Activated CD8-positive, alpha-beta memory T cell treated with anti-CD3 and anti-CD28 coated beads for 4 hours (primary cell): Measurements from ENCODE around the gene CGB2.

Experiments used
- DNase-seq, 2 donors: peaks; one replicate each; pipeline ENCODE4 v3.0.0-alpha.2; 2020; ENCODE audit warnings: low read depth in 2 of 2

The CGB2 gene

GRCh38 chr19:49031642-49032301 is at the start of gene CGB2:
CGB2 (plus strand) TSS chr19:49031890; CDS start chr19:49032096, 206 bp downstream.
- DNase-seq: peak; percentile 28 to 32

GRCh38 chr19:48982280-48982679 is 49.4 kb upstream of the CGB2 start:
- no peak for DNase-seq

DNA sequence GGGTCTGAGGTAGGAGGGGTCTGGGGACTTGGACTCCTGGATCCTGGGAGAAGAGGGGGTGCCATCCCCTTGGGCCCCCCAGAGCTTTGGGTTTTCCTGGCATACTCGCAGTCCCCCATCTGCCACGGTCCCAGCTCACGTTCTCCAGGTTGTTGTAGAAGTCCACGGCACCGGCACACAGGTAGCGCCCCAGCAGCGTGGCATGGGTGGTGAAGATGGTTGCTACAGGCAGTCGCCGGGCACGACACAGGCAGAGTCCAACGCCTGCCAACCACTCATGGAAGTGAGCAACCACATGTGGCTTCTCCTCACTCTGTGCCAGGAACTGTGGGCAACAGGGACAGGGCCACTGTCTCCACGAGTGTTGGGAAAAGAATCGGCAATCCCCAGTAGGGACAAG is 46.0 kb upstream of the CGB2 start:
- DNase-seq: no peak

- no peak for DNase-seq
Observed at GRCh38 chr19:48986211-48986610, 45.5 kb upstream of the CGB2 start.

GRCh38 chr19:48987323-48987722 is 44.4 kb upstream of the CGB2 start:
- DNase-seq: no peak

- no peak for DNase-seq
Observed at GRCh38 chr19:48988286-48988685, 43.4 kb upstream of the CGB2 start.

DNA sequence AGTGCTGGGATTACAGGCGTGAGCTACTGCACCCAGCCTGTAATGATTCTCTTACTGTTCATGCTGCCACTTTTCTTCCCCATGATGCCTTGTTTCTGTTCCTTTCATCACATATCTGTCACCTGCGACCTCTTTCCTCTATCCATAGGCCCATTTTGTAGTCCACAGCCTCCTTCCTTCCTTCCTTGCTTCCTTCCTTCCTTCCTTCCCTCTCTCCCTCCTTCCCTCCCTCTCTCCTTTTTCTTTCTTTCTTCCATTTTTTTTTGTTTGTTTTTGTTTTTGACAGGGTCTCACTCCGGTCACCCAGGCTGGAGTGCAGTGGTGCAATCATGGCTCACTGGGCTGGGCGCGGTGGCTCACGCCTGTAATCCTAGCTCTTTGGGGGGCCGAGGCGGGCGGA is 42.8 kb upstream of the CGB2 start:
- no peak for DNase-seq

DNA sequence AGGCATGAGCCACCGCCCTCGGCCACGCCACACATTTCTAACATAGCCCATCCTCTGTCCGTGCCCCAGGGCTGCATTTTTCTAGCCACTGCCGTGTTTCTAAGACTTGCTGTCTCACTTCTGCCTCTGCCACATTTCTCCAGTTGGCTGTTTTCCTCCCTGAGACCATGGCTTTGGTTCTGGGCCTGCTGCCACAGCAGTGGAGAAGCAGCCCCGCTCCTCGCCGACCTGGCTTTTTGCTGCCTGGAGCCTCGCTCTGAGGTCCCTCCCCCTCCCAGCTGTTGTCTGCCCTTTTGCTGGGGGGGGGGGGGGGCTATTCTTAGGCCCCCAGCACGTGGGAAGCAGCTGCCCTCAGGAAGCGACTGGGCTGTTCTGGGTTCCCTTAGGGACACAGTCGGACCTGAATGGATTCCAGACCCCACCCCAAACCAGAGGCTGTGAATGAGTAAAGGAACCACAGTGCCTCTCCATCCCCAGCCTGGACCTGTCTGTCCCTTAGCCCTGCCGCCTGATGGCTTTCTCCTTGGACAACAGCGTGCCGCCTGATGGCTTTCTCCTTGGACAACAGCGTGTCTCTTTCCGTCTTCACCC is 41.9 kb upstream of the CGB2 start:
- DNase-seq: no peak

GRCh38 chr19:48990400-48990799 is 41.3 kb upstream of the CGB2 start:
- DNase-seq: no peak

DNA sequence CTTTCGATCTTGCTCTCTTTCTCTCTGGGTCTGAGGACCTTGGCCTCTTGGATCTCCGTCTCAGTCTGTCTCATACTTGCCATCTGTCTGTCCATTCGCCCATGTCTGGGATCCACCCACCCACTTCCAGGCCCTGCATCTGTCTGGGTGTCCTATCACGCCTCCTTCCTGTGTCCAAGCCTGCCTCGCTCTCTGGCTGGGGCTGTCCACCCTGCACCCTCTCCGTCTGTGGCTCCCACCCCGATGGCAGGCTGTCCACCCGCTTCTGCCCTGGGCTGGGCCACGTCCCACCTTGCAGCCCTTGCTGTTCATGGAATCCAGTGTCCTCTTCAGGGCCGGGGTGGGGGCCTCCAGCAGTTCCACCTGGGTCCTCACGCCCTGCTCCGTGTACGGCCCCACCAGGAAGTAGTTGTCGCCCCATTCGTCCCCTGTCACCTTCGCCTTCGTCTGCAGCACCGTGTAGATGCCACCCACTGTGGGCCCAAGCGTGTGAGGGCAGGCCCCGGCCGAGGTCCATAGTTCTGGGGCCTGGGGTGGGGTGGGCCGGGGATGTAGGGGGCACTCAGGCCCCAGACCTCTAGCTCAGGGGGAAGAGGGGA is 40.6 kb upstream of the CGB2 start:
- DNase-seq: no peak

- no peak for DNase-seq
Observed at GRCh38 chr19:48991873-48992580, 39.7 kb upstream of the CGB2 start.

DNA sequence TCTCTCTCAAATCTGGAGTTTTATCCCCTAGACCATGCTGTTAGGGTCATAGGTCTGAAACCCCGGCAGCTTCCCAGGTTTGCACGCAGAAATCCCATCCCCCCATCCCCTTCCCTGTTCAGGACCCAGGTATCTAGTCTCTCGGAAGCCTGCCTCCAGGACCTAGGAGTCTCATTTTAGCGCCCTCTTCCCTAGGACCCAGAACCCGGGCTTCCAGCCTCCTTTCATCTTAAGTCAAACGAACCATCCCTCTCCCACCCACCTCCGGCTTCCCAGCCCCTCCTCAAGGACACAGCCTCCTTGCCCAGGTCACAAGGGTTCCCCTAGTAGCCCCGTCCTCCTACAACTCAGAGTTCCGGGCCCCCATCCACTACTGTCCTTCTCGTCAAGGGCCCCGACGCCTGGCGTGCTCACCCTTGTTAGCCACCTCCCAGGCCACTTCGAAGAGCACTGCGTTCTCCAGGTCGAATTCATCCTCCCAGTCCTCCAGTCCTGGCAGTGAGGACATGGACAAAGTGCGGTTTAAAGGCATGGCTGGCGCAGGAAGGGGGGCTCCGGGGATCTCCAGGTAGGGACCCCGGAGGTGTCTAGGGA is 39.0 kb upstream of the CGB2 start:
- DNase-seq: no peak

DNA sequence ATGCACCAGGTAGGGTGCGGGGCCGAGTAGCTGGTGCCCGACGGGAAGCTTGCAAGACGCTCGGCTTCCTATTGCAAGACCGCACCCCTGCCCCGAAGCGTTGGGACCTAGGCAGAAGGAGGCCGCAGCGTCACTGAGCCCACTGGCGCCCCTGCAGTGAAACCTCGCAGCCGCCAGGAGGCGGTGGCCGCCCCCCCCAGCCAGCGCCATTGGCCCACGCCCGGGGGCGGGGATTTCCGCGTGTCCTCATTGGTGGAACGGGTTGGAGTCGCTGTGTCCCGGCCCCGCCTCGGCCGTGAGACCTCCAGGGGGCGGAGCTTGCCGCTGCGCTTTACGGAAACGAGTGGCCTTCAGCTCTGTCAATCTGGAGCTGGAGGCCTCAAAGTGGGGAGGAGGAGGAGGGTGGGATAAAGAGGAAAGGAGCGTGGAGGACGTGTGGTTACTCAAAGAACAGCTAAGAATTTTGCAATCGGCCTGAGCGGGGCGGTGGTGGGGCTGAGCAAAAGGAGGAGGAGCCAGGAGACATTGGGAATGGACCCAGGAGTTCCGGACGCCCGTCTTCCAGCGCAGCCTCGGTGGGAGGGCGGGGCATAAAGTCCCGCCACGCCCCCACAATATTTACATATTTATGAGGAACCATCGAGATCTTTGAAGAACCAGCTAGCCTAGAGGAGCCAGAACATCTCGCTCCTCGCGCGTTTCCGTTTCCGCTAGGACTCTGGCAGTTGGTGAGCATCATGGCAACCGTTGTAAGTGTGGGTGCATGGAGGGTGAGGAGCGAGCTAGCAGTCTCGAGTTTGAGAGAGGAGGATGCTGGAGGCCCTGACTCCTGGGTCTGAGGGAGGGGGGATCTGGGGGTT is 38.3 kb upstream of the CGB2 start, which contains the start of the genes GYS1 and RUVBL2:
Gene GYS1, minus strand, starts transcription at position 135 of the 860 bp plus-strand sequence. CDS start 197 bp downstream, outside the sequence.
Gene RUVBL2, plus strand, starts transcription at position 713 of the 860 bp plus-strand sequence. Its CDS starts 25 bp downstream, at position 738.
- peak; percentile 98 for DNase-seq

GRCh38 chr19:48994035-48994386 is 37.7 kb upstream of the CGB2 start:
- no peak for DNase-seq

GRCh38 chr19:48997972-48998371 is 33.7 kb upstream of the CGB2 start:
- DNase-seq: no peak

DNA sequence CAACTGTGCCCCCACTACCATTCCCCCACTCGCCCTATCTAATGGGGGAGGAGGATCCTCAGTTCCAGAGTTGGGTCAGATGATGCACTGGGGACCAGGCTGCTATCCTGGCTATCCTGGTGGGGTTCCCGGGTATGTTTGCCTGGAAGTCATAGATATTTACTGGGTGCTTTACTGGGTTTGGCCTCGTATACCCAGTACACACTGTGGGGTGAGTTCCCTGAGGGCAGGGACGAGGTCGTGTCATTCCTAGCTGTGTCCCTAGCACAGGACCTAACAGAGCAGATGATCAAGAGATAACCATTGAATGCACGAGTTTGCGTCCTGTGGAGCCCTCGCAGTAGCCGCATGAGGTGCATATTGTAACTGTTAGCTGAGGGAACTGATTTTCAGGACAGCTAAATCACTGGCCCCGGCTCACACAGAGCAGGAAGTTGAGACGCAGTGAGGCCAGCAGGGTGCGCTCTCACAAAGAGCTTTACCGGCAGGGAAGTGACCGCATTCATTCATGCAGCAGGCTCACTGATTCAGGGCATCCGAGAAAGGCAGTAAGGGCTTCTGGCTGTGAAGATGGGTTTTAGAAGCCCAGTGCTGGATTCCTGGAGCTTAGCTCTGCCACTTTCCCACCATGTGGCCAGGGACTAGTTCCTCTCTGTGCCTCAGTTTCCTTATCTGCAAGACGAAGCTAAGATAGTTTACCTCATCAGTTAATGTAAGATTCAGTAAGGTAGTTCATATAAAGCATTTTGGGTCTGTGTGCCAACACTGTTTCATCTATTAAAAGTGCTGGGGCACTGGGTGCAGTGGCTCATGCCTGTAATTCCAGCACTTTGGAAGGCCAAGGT is 32.0 kb upstream of the CGB2 start:
- peak; percentile 23 to 42 for DNase-seq

DNA sequence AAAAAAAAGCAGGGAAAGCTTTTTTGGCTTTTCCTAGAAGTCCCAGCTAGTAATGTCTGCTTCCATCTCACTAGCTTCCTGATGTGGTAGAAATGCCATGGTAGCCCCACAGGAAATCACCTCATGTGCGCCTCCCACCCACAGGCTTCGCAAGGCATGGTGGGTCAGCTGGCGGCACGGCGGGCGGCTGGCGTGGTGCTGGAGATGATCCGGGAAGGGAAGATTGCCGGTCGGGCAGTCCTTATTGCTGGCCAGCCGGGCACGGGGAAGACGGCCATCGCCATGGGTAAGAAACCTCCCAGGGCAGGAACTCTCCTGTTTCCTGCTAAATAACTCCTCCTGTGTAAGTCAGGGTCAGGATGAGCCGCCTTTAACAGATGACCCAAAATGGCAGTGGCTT is 27.6 kb upstream of the CGB2 start:
- DNase-seq: no peak

- no peak for DNase-seq
Observed at GRCh38 chr19:49004964-49005614, 26.6 kb upstream of the CGB2 start.

DNA sequence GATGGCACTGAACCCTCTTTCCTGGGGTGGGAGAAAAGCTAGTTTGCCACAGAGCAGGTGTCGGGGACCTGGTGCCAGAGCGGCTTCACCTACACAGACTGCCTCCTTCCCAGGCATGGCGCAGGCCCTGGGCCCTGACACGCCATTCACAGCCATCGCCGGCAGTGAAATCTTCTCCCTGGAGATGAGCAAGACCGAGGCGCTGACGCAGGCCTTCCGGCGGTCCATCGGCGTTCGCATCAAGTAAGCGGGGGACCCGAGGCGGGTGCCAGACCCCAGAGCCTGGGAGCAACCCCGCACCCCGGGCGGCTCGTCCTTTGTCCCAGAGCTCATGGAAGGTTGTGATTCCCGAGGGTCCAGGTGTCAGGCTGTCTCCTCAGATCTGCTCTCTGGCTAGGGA is 24.8 kb upstream of the CGB2 start:
- no peak for DNase-seq

DNA sequence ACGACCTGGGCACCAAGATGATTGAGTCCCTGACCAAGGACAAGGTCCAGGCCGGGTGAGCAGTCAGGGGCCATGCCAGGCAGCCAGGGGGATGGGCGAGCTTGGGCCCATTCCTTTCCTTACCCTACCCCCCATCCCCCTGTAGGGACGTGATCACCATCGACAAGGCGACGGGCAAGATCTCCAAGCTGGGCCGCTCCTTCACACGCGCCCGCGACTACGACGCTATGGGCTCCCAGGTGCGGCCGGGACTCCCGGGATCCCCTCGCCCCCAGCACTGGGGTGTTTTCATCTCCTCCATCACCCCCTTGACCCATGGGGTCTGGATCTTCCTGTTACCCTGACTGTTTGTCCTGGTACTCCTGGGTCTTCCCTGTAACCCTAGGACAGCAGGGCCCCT is 21.9 kb upstream of the CGB2 start:
- DNase-seq: no peak
